ENCODE measurements around the gene GSTM2. TPM values are rescaled to one million over a fixed set of nuclear protein-coding genes. Genes with fewer than 3 reads are reported as not detected.

GSTM2 gene
- 10 to 100 TPM; 10.4 to 93.7 (median 42.2) TPM for total RNA-seq

DNA sequence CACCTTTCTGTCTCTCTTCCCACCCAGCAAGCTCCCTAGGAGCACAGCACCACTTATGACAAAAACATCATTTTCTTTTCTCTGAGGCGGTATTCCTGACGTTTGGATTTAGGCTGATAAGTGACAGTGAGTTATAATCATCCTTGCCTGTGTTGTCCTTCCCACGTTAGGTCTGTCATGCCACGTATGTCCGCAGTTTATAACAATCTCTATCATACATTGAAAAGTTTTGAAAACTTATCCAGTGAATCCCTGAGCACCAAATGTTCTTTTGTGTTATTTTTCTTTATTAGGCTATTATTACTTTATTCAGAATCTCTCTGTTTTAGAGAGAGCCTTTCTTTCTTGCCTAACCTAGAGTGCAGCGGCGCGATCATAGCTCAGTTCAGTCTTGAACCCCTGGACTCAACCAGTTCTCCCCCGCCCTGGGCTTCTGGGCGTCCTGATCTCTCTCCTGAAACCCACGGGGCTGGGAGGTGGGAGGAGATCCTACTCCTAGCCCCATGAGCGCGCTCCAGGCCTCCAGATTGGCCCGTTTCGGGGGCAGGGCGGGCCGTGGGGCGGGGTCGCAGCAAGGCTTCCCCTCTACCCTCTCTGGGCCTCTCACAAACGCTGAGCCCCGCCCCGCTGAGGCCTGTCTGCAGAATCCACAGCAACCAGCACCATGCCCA is at the start of gene GSTM2:
TSS of gene GSTM2 (plus strand) at position 606 of the 671 bp plus-strand sequence. CDS start at position 665, 59 bp downstream.
- H3K9me3 ChIP-seq, result no peaks in the 10 kb centered on the region
- H3K27ac ChIP-seq, result peak within 1 kb of the TSS; percentile 47 to 74 (median 64)
- H3K4me3 ChIP-seq, result peak within 1 kb of the TSS; percentile 62 to 72
- TF ChIP-seq POLR2AphosphoS5 (IDR thresholded peaks at IDR 0.05), result no peak
- no peak for TF ChIP-seq EP300 (IDR thresholded peaks at IDR 0.05)
- TF ChIP-seq POLR2A (IDR thresholded peaks at IDR 0.05), result peak in 1 of 2 donors; percentile 15
- H3K36me3 ChIP-seq, result peaks cover 0 to 29% of the 10 kb centered on the region in 2 donors
- peaks cover 0 to 18% (median 3%) of the 10 kb centered on the region in 3 donors for H3K4me1 ChIP-seq
- 5 to 7% methylated on average over 7 to 12 of the region's 22 CpGs for WGBS, 2 donors (ENCODE audit: low coverage in 1 of 2)
- peak; percentile 99 for ATAC-seq
- no peaks in the 10 kb centered on the region for H3K27me3 ChIP-seq

DNA sequence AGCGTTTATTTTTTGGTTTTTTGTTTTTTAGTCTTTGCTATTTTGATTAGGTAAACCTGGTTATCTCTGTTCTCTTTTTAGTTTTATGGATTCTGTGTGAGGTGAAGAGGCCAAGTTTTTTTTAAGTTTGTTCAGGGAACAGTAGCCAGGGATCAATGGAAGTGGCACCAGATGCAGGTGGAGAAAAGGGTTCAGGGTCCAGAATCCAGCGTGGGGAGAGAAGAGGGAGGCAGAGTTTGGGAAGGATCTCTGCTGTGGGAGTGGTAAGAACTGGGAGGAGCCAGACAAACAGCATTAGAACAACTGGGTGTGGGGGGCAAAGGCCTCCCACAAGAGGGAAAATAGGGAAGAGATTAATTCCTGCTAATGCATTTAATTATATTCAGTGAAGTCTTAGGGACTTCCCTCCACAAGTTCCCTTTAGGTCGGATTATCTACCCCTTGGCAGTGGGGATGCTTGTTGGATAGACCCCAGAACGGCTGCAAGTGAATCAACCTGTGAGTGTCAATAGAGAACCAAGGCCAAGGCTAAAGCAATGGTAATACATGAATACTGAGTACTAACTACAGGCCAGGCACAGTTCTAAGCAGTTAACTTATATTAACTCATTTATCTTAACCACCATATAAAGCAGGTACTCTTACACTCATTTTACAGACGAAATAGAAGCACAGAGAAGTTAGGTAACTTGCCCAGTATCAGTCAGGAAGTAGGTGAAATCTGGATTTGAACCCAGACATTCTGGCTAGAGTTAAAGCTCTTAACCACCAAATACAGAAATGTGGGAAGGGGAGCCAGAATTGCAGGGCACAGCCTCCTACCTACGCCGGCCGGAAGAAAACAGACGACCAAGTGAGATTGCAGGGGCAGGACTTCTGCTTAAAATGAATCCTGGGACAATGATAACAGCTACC is 48.9 kb upstream of the GSTM2 start:
- Histone ChIP-seq H3K9me3 (no peaks in the 10 kb centered on the region), H3K27me3 (no peaks in the 10 kb centered on the region), H3K4me1 (peaks cover 0 to 52% (median 28%) of the 10 kb centered on the region in 3 donors), H3K36me3 (no peaks in the 10 kb centered on the region), H3K27ac (peak overlapping the region in 3 of 4 donors; percentile 78 to 85 (median 85)), H3K4me3 (peak overlapping the region; percentile 37 to 66)
- WGBS, 2 donors (ENCODE audit: low coverage in 1 of 2), result 49 to 50% methylated on average over 8 to 9 of the region's 9 CpGs
- ATAC-seq, result no peak
- TF ChIP-seq, protein P1, sequence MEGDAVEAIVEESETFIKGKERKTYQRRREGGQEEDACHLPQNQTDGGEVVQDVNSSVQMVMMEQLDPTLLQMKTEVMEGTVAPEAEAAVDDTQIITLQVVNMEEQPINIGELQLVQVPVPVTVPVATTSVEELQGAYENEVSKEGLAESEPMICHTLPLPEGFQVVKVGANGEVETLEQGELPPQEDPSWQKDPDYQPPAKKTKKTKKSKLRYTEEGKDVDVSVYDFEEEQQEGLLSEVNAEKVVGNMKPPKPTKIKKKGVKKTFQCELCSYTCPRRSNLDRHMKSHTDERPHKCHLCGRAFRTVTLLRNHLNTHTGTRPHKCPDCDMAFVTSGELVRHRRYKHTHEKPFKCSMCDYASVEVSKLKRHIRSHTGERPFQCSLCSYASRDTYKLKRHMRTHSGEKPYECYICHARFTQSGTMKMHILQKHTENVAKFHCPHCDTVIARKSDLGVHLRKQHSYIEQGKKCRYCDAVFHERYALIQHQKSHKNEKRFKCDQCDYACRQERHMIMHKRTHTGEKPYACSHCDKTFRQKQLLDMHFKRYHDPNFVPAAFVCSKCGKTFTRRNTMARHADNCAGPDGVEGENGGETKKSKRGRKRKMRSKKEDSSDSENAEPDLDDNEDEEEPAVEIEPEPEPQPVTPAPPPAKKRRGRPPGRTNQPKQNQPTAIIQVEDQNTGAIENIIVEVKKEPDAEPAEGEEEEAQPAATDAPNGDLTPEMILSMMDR (IDR thresholded peaks at IDR 0.05), result no peak
- no peak for TF ChIP-seq POLR2AphosphoS5 (IDR thresholded peaks at IDR 0.05)
- no peak for TF ChIP-seq POLR2A (IDR thresholded peaks at IDR 0.05)
- TF ChIP-seq EP300 (IDR thresholded peaks at IDR 0.05), result no peak

DNA sequence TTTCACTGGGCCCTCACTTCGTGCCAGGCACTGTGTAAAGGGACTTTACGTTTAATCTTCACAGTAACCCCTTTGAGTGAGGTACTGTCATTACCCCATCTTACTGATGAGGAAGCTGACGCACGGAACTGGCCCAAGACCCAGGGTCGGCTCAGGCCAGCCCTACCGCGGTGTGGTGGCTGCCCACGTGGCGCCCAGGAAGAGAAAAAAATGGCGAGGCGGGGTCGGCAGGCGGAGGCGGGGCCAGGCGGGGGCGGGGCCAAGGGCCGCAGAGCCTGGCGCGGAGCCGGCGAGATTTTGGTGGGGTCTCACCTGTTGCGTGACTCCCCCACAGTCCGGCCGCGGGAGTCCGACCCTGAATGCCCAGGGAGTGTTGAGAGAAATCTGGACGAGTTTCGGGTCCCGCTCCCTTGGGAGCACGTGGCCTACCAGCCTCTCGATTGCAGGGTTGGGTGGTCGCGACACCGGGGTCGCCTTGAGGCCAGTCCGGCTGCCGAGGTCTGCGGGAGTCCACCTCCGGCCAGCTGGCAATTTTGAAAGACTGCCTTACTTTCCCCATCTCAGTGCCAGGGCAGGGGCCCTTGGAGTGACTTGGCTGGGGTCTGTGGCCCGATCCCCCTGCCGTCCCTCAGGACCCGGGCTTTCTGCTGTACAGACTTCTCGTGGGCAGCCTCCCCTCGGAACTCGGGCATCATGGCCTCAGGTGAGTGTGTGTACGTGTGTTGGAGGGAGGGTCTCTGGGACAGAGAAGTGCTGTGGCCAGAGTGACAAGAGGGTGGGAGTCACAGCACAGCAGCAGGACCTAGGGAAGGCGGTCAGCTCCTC is 48.1 kb upstream of the GSTM2 start, which contains the start of the genes AMPD2 and GNAT2:
TSS of gene AMPD2 (plus strand) at position 262 of the 825 bp plus-strand sequence. CDS start 1,339 bp downstream, outside the sequence.
TSS of gene GNAT2 (minus strand) at position 41 of the 825 bp plus-strand sequence. CDS start 6,746 bp downstream, outside the sequence.
- 0% methylated on average over 15 of the region's 47 CpGs; no CpG with 5 or more reads in 1 of the 2 donors for WGBS, 2 donors (ENCODE audit: low coverage in 1 of 2)
- TF ChIP-seq EP300 (IDR thresholded peaks at IDR 0.05) (no peak), POLR2AphosphoS5 (IDR thresholded peaks at IDR 0.05) (peak; percentile 64), POLR2A (IDR thresholded peaks at IDR 0.05) (peak in 1 of 2 donors; percentile 39)
- TF ChIP-seq, protein P1 (IDR thresholded peaks at IDR 0.05), result no peak
- peak within 1 kb of the TSS; percentile 37 to 66 for H3K4me3 ChIP-seq
- H3K36me3 ChIP-seq, result no peaks in the 10 kb centered on the region
- peak within 1 kb of the TSS; percentile 17 to 85 (median 82) for H3K27ac ChIP-seq
- H3K4me1 ChIP-seq, result peaks cover 0 to 61% (median 37%) of the 10 kb centered on the region in 3 donors
- ATAC-seq, result peak; percentile 67
- H3K27me3 ChIP-seq, result no peaks in the 10 kb centered on the region
- no peaks in the 10 kb centered on the region for H3K9me3 ChIP-seq

DNA sequence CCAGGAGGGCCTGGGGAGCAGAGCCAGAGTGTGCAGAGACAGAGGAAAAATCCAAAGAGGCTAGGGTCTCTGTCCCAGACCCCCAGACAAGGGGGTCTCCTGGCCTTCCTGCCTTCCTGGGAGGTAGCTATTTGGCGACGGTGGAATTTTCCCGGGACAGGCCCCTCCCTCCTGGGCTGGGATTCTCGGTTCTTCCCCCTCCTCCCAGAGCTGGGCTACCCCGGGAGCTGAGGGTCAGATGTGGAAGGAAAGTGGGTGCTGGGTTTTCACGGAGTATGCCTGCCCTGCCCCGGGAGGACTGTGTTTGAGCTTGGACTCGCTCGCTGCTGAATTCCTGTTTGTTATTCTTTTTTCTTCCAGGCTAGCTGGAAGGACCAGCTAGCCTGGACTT is 47.5 kb upstream of the GSTM2 start:
- H3K4me1 ChIP-seq, result peaks cover 0 to 67% (median 37%) of the 10 kb centered on the region in 3 donors
- peak; percentile 25 for ATAC-seq
- H3K4me3 ChIP-seq, result peak overlapping the region; percentile 37 to 66
- 0 to 7% methylated on average over 1 to 3 of the region's 9 CpGs for WGBS, 2 donors (ENCODE audit: low coverage in 1 of 2)
- peaks cover 0 to under 1% of the 10 kb centered on the region in 2 donors for H3K36me3 ChIP-seq
- H3K9me3 ChIP-seq, result no peaks in the 10 kb centered on the region
- TF ChIP-seq, protein P1 (IDR thresholded peaks at IDR 0.05), result no peak
- TF ChIP-seq POLR2A (IDR thresholded peaks at IDR 0.05), result no peak
- no peak for TF ChIP-seq POLR2AphosphoS5 (IDR thresholded peaks at IDR 0.05)
- TF ChIP-seq EP300 (IDR thresholded peaks at IDR 0.05), result no peak
- peak overlapping the region; percentile 17 to 85 (median 82) for H3K27ac ChIP-seq
- H3K27me3 ChIP-seq, result no peaks in the 10 kb centered on the region
